ENCODE data around the gene SGK1. TPM values are rescaled to one million over a fixed set of nuclear protein-coding genes. Genes with fewer than 3 reads are reported as not detected.

SGK1 gene
- total RNA-seq, result 153 and 251 TPM in 2 replicates

GRCh38 chr6:134317471-134318131 is at the start of gene SGK1:
Gene SGK1, minus strand, starts transcription at chr6:134318112. Its CDS starts 652 bp downstream, at chr6:134317460.

Small RNAs within 50 kb of the gene (small RNA-seq; reads per million reads assigned to genes)
- gene RF00019, result not detected
- not detected for gene RN7SL408P
- not detected for gene RNA5SP218
- gene RPS29P32, result not detected
